Naive thymus-derived CD4-positive, alpha-beta T cell (primary cell): ENCODE measurements around the gene GPR132. TPM values are rescaled to one million over a fixed set of nuclear protein-coding genes. Genes with fewer than 3 reads are reported as not detected.

ENCODE experiments used
- ATAC-seq: fragments of 150-1000 bp; cut with Tn5 transposase; 2 replicates; pipeline ENCODE4 v1.10.0; 2021; ENCODE audit warnings: mild to moderate bottlenecking, moderate library complexity
- CTCF ChIA-PET: fragments of 350-600 bp; sonication (Branson Sonifier 250); formaldehyde crosslinking; loops from one replicate; lab custom pipeline; 2021; ENCODE audit warnings: antibody characterized with exemption; lab: Charles Lee
- POLR2A ChIA-PET: fragments of 350-600 bp; sonication (Branson Sonifier 250); formaldehyde crosslinking; loops from one replicate; lab custom pipeline; 2021; ENCODE audit warnings: antibody characterized with exemption, inconsistent platforms; lab: Charles Lee
- DNase-seq, 9 donors: peaks; one replicate each; pipeline versions ENCODE4 v3.0.0 to v3.0.0-alpha.2; 2020 to 2022; ENCODE audit warnings: mixed read lengths in 1 of 9
- H3K27ac ChIP-seq: one replicate; pipeline ENCODE4 v1.7.0; 2013; ENCODE audit warnings: mild to moderate bottlenecking, low read depth, low read length, moderate library complexity
- H3K27me3 ChIP-seq, 2 donors: one replicate each; pipeline ENCODE4 v1.7.0; 2013; ENCODE audit warnings: low read length in 2 of 2, mild to moderate bottlenecking in 2 of 2, moderate library complexity in 2 of 2; ENCODE audit not compliant: control insufficient read depth in 2 of 2, insufficient read depth in 2 of 2
- H3K36me3 ChIP-seq, 3 experiments: 1 replicate in 2 of 3; 2 replicates in 1 of 3; pipeline ENCODE4 v1.7.0; 2013; ENCODE audit warnings: low read length in 3 of 3, mild to moderate bottlenecking in 3 of 3, moderate library complexity in 1 of 3; ENCODE audit not compliant: insufficient read depth in 3 of 3, control insufficient read depth in 2 of 3
- H3K4me1 ChIP-seq, 2 donors: one replicate each; pipeline ENCODE4 v1.7.0; 2013; ENCODE audit warnings: low read length in 2 of 2, mild to moderate bottlenecking in 2 of 2, moderate library complexity in 1 of 2; ENCODE audit not compliant: control insufficient read depth in 2 of 2, insufficient read depth in 2 of 2
- H3K4me3 ChIP-seq: 2 replicates; pipeline ENCODE4 v1.7.0; 2013; ENCODE audit warnings: mild to moderate bottlenecking, low read length
- H3K9me3 ChIP-seq, 3 experiments: 1 replicate in 2 of 3; 2 replicates in 1 of 3; pipeline ENCODE4 v1.7.0; 2013; ENCODE audit warnings: low read length in 3 of 3; ENCODE audit not compliant: control insufficient read depth in 2 of 3
- H3K27ac Mint-ChIP-seq, 9 donors: one replicate each; pipeline ENCODE4 v1.8.0; 2020 to 2022; ENCODE audit warnings: mixed read lengths in 9 of 9, mild to moderate bottlenecking in 8 of 9, moderate library complexity in 5 of 9, inconsistent platforms in 2 of 9
- H3K27me3 Mint-ChIP-seq, 5 donors: one replicate each; pipeline ENCODE4 v1.8.0; 2021 to 2022; ENCODE audit warnings: mixed read lengths in 5 of 5, mild to moderate bottlenecking in 1 of 5
- H3K36me3 Mint-ChIP-seq, 5 donors: one replicate each; pipeline ENCODE4 v1.8.0; 2020 to 2022; ENCODE audit warnings: mixed read lengths in 5 of 5, mild to moderate bottlenecking in 3 of 5, inconsistent platforms in 1 of 5
- H3K4me1 Mint-ChIP-seq, 7 donors: one replicate each; pipeline ENCODE4 v1.8.0; 2020 to 2022; ENCODE audit warnings: mixed read lengths in 7 of 7, mild to moderate bottlenecking in 3 of 7, inconsistent platforms in 1 of 7
- H3K4me3 Mint-ChIP-seq, 10 donors: one replicate each; pipeline ENCODE4 v1.8.0; 2020 to 2022; ENCODE audit warnings: mild to moderate bottlenecking in 10 of 10, mixed read lengths in 10 of 10, moderate library complexity in 6 of 10, inconsistent platforms in 2 of 10
- H3K9me3 Mint-ChIP-seq, 11 donors: one replicate each; pipeline ENCODE4 v1.8.0; 2020 to 2022; ENCODE audit warnings: mixed read lengths in 11 of 11, mild to moderate bottlenecking in 4 of 11, inconsistent platforms in 1 of 11, moderate library complexity in 1 of 11
- intact Hi-C, 2 donors: fragments of 100-400 bp; cut with micrococcal nuclease; formaldehyde crosslinking; loops; one replicate each; pipeline ENCODE4 v1.15.1; 2023
- polyA plus RNA-seq, 2 donors: library from polyadenylated mRNA; unstranded; fragments of 300-500 nt; fragmentation: Illumina TruSeq; gene quantifications; one replicate each; pipeline ENCODE4 v1.2.3, GENCODE V29; 2021
- total RNA-seq, 6 experiments: library from RNA in 5 of 6; stranded (reverse) in 5 of 6; gene quantifications; 1 replicate in 5 of 6; 2 replicates in 1 of 6; pipeline ENCODE4 v1.2.3 and lab custom pipeline; 2021 to 2026

The GPR132 gene
- total and polyA plus RNA-seq, 7 experiments from 2014 or later = 9.3 to 58.7 (median 40.2) TPM

DNA sequence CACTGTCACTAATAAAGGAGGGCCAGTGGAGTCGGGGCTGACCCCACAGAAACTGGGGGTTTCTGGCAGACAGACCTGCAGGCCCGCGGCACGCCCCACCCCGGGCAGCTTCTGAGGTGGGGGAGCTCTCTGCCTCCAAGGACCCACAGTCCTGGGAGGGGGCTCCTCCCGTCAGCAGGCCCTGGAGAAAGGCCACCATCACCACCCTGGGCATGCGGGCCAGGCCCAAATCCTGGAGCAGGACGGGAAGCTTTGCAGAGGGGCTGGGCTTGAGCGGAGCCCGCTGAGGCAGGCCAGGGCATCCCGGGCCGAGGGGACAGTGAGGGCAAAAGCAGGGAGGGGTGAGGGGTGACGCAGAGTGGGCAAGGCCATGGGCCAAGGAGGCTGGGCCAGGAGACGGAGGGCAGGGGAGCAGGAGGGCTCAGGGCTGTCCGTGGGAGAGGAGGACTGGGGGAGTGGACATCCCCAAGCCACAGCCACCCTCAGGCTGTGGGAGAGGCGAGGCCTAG lies 11.1 kb upstream of the GPR132 start:
- Histone ChIP-seq H3K27me3 (no peaks in the 10 kb centered on the region), H3K4me1 (peaks cover 20 to 28% of the 10 kb centered on the region in 2 donors), H3K27ac (no peak overlapping the region), H3K36me3 (no peaks in the 10 kb centered on the region), H3K4me3 (no peak overlapping the region), H3K9me3 (no peaks in the 10 kb centered on the region)
- no peaks in the 10 kb centered on the region for H3K36me3 Mint-ChIP-seq
- peak overlapping the region in 6 of 9 donors; percentile 7 to 91 (median 87) for H3K27ac Mint-ChIP-seq
- intact Hi-C loops = no loop called here
- peaks cover 0 to 13% (median 0%) of the 10 kb centered on the region in 5 donors for H3K27me3 Mint-ChIP-seq
- ChIA-PET CTCF (interaction anchor here (0.8 to 2.5 kb wide), 5 partner anchors 9 to 31 kb away, joined by 3 to 17 read pairs (median 5); partner anchors contain the start of gene GPR132), POLR2A (interaction anchor here (1.2 to 7.8 kb wide), 5 partner anchors 9 to 16 kb away, joined by 3 to 71 read pairs (median 52); partner anchors contain the start of gene GPR132)
- ATAC-seq = no peak
- H3K4me3 Mint-ChIP-seq = peak overlapping the region; percentile 33 to 80 (median 71)
- peaks cover 15 to 42% (median 31%) of the 10 kb centered on the region in 7 donors for H3K4me1 Mint-ChIP-seq
- peaks cover 0 to 4% (median 0%) of the 10 kb centered on the region in 11 donors for H3K9me3 Mint-ChIP-seq
- DNase-seq = no peak

DNA sequence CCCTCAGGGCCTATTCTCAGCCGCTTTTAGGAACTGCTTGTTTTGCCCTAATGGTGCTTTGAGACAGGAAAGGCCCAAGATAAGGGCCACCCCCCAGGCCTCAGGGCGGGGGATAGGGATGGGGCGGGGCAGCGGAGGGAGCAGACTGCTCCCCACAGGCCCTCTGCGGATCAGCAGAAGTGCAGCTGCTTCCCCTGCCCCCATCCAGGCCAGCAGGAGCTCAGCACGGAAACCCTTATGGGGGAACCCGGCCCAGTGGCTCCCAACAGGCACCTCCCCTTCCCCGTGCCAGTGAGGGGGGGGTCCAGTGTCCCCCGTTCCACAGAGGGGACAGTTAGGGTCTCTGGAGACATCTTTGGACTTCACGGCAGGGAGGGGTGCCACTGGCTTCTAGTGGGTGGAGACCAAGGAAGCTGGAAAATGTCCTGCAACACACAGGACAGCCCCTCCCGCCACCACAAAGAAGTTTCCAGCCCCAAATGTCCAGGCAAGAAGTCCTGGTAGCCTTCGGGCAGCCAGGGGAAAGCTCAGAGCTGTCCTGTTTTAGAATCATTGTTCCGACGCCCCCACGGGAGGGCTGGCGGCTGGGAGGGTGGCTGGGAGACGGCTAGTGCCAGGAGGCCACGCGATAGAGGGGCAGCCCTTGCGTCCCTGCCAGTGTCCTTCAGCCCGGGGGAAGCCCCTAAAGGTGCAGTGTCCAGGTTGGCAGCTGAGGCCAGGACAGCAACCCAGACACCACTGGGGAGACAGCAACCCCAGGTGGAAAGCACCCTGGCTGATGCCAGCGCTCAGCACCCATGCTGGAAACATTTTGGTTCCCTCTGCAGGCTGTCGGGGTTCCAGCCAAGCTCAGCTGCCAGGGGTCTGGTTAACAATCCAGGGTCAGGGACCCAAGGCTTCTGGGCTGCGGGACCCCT lies 10.4 kb upstream of the GPR132 start:
- Histone ChIP-seq H3K9me3 (no peaks in the 10 kb centered on the region), H3K4me1 (peaks cover 20 to 29% of the 10 kb centered on the region in 2 donors), H3K27ac (no peak overlapping the region), H3K4me3 (no peak overlapping the region), H3K27me3 (no peaks in the 10 kb centered on the region), H3K36me3 (no peaks in the 10 kb centered on the region)
- intact Hi-C loops = no loop called here
- H3K27me3 Mint-ChIP-seq = peaks cover 0 to 11% (median 0%) of the 10 kb centered on the region in 5 donors
- H3K27ac Mint-ChIP-seq = peak overlapping the region in 3 of 9 donors; percentile 13 to 61 (median 22)
- POLR2A ChIA-PET = interaction anchor here (1.2 to 7.8 kb wide), 5 partner anchors 8 to 16 kb away, joined by 3 to 71 read pairs (median 52); partner anchors contain the start of gene GPR132
- DNase-seq (no peak), ATAC-seq (peak; percentile 83)
- peaks cover 15 to 41% (median 32%) of the 10 kb centered on the region in 7 donors for H3K4me1 Mint-ChIP-seq
- CTCF ChIA-PET = interaction anchor here (0.6 to 2.5 kb wide), 8 partner anchors 9 to 253 kb away, joined by 3 to 17 read pairs (median 5); partner anchors contain the start of gene GPR132
- no peaks in the 10 kb centered on the region for H3K36me3 Mint-ChIP-seq
- peak overlapping the region in 6 of 10 donors; percentile 13 to 79 (median 44) for H3K4me3 Mint-ChIP-seq
- H3K9me3 Mint-ChIP-seq = peaks cover 0 to 4% (median 0%) of the 10 kb centered on the region in 11 donors

DNA sequence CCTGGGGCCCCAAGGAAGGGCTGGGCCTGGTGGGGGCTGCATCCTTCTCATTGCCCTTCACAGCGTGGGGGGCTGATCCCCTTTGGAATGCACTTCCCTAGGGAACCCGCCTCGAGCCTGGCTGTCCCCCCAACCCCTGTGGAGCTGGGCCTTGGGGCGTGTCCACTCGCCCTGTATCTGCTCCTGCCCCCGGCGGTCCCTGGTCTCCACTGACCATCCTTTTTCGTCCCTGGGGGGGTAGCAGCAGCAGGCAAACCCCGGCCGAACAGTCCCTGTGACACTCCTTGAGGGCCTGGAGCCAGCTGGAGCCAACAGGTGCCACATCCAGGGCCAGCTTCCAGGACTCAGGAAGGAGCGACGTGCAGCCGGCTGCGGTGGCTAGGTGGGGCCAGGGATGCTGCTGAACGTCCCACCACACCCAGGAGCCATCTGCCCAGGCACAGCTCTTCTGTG lies 9.4 kb upstream of the GPR132 start:
- Histone ChIP-seq H3K27me3 (no peaks in the 10 kb centered on the region), H3K9me3 (no peaks in the 10 kb centered on the region), H3K27ac (no peak overlapping the region), H3K4me3 (no peak overlapping the region), H3K4me1 (peaks cover 29 to 37% of the 10 kb centered on the region in 2 donors), H3K36me3 (no peaks in the 10 kb centered on the region)
- no peak for ATAC-seq
- Mint-ChIP-seq H3K4me3 (peak overlapping the region in 1 of 10 donors; percentile 19), H3K27ac (no peak overlapping the region), H3K9me3 (no peaks in the 10 kb centered on the region), H3K36me3 (no peaks in the 10 kb centered on the region), H3K27me3 (peaks cover 0 to 11% (median 0%) of the 10 kb centered on the region in 5 donors), H3K4me1 (peaks cover 19 to 51% (median 40%) of the 10 kb centered on the region in 7 donors)
- POLR2A ChIA-PET = interaction anchor here (5.7 to 7.8 kb wide), 3 partner anchors 9 to 14 kb away, joined by 52 to 71 read pairs (median 62); partner anchors contain the start of gene GPR132
- intact Hi-C loops = no loop called here
- CTCF ChIA-PET = interaction anchor here (1.9 to 2.5 kb wide), 4 partner anchors 9 to 21 kb away, joined by 5 to 17 read pairs (median 8); partner anchors contain the start of gene GPR132
- no peak for DNase-seq

DNA sequence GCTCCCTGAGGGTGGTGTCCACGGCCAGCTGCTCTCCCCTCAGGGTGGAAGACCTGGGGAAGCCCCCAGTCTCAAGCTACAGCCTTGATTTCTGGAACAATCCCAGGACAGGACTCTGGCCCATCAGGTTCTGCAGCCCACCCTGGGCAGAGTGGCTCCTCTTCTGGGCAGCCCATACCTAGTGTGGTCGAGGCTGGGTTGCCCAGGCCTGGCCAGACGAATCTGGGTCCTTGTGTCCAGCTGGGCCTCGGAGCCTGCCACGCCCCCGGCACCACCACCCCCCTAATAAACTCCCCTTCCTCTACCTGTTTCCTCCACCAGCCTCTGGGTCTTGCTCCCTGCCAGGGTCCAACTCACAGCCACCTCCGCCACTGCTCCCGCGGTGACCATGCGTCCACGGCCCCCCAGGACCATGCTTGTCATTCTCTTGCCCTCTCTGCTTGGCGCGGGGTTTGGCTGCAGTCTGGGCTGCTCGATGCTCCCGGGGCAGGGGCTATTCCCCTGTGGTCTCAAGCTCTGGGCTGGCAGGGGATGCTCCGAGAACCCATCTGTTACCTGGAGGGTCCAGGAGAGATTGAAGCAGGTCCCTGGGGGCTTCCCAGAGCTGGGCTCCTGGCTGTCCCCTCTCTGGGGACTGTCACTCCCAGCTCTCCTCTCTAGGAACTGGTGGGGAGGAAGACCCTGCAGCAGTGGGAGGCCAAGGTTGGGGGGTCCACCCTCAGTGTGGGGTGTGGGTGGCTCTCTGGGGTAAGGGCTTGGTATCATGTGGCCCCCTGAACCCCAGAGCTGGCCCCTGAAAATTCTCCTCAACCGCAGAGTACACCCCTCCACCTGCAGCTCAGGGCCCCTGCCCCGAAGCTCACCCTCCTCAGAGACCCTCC lies 8.7 kb upstream of the GPR132 start:
- H3K9me3 Mint-ChIP-seq = no peaks in the 10 kb centered on the region
- ChIA-PET POLR2A (interaction anchor here (5.7 to 7.8 kb wide), 3 partner anchors 9 to 13 kb away, joined by 52 to 71 read pairs (median 62); partner anchors contain the start of gene GPR132), CTCF (interaction anchor here (0.6 to 2.5 kb wide), 9 partner anchors 8 to 53 kb away, joined by 3 to 17 read pairs (median 5); partner anchors contain the start of genes CDCA4 and GPR132)
- H3K27ac Mint-ChIP-seq = peak overlapping the region in 1 of 9 donors; percentile 28
- H3K27ac ChIP-seq = no peak overlapping the region
- no peak overlapping the region for H3K4me3 Mint-ChIP-seq
- intact Hi-C loops = no loop called here
- peaks cover 0 to 11% (median 0%) of the 10 kb centered on the region in 5 donors for H3K27me3 Mint-ChIP-seq
- DNase-seq (no peak), ATAC-seq (no peak)
- peaks cover 23 to 56% (median 44%) of the 10 kb centered on the region in 7 donors for H3K4me1 Mint-ChIP-seq
- H3K36me3 Mint-ChIP-seq = no peaks in the 10 kb centered on the region
- H3K4me3 ChIP-seq = no peak overlapping the region
- H3K27me3 ChIP-seq = no peaks in the 10 kb centered on the region
- H3K9me3 ChIP-seq = no peaks in the 10 kb centered on the region
- peaks cover 33 to 38% of the 10 kb centered on the region in 2 donors for H3K4me1 ChIP-seq
- H3K36me3 ChIP-seq = no peaks in the 10 kb centered on the region

DNA sequence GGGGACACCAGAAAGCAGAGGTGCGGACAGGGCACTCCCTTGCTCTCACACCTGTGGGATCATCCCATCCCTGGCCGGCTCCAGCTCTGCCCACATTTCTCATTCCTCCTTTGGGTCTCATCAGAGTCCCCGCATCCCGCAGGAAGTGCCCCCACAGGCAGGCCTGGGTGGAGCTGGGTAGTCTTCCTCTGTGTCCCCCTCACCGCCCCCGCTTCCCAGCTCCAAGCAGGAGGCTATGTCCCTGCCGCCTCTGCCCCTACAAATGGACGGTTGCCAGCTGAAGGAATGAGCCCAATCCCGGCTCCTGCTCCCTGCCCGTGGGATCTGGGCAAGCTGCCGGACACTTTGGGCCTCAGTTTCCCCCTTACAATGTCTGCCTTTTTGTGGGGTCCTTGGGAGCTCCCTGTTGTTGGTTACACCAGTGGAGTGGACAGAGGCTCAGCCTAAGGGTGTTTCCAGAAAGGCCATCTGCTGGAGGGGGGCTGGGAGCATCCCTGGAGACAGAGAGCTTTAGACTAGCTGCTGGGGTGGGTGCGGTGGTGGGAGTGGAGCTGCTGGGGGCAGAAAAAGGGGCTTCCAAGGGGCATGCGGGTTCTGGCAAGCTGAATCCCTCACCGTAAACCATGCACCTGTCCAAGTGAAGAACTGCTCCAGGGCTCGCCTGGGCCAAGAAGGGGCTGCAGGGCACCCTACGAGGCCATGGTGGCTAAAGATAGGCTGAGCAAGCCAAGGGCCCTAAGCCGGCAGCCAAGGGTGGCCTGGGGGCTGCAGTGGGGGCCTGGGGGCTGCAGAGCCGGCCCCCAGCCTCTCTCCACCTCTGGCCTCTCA lies 7.9 kb upstream of the GPR132 start:
- Mint-ChIP-seq H3K27me3 (peaks cover 0 to 11% (median 0%) of the 10 kb centered on the region in 5 donors), H3K4me3 (no peak overlapping the region), H3K27ac (peak overlapping the region in 6 of 9 donors; percentile 23 to 83 (median 61)), H3K9me3 (no peaks in the 10 kb centered on the region), H3K4me1 (peaks cover 28 to 57% (median 48%) of the 10 kb centered on the region in 7 donors), H3K36me3 (no peaks in the 10 kb centered on the region)
- Histone ChIP-seq H3K9me3 (no peaks in the 10 kb centered on the region), H3K4me1 (peaks cover 35 to 44% of the 10 kb centered on the region in 2 donors), H3K4me3 (no peak overlapping the region), H3K36me3 (no peaks in the 10 kb centered on the region), H3K27me3 (no peaks in the 10 kb centered on the region), H3K27ac (no peak overlapping the region)
- DNase-seq (no peak), ATAC-seq (no peak)
- intact Hi-C loops = no loop called here
- ChIA-PET POLR2A (interaction anchor here (5.7 to 7.8 kb wide), 3 partner anchors 8 to 13 kb away, joined by 52 to 71 read pairs (median 62); partner anchors contain the start of gene GPR132), CTCF (interaction anchor here (0.5 to 1.4 kb wide), 6 partner anchors 9 to 55 kb away, joined by 3 to 6 read pairs (median 3); no protein-coding TSS in a partner anchor)
